ENCODE data around the gene PNLIPRP2.

The PNLIPRP2 gene

GRCh38 chr10:116686632-116687031 is 65.9 kb downstream of the PNLIPRP2 start:
- FAIRE-seq, result no peak

GRCh38 chr10:116687633-116688032 is 66.9 kb downstream of the PNLIPRP2 start:
- FAIRE-seq, result no peak

GRCh38 chr10:116688241-116688711 is 67.5 kb downstream of the PNLIPRP2 start:
- FAIRE-seq, result no peak

- no peak for FAIRE-seq
These were observed 68.2 kb downstream of the PNLIPRP2 start for GRCh38 chr10:116688741-116689495.

GRCh38 chr10:116689744-116690143 is 69.0 kb downstream of the PNLIPRP2 start:
- FAIRE-seq, result no peak

- FAIRE-seq, result no peak
These were observed 69.9 kb downstream of the PNLIPRP2 start for GRCh38 chr10:116690356-116691322.

- FAIRE-seq, result no peak
These were observed 70.9 kb downstream of the PNLIPRP2 start for GRCh38 chr10:116691635-116692034.

GRCh38 chr10:116692225-116692624 is 71.5 kb downstream of the PNLIPRP2 start:
- no peak for FAIRE-seq

- no peak for FAIRE-seq
These were observed 73.6 kb downstream of the PNLIPRP2 start for GRCh38 chr10:116694243-116694926.
